Stimulated activated CD4-positive, alpha-beta T cell treated with anti-CD3 and anti-CD28 coated beads, Interleukin-15, amount 100 ng/mL, for 48 hours (primary cell): ENCODE measurements around the gene ZSCAN29.
A peak's percentile ranks its signal among the peaks of the same experiment; 100 is the strongest.
"Not testable (repeated sequence)": the region's sequence is repeated elsewhere in the genome, so short reads cannot be mapped to it uniquely, and the experiment has no call there.

Experiments
- DNase-seq, 2 donors: peaks; one replicate each; pipeline ENCODE4 v3.0.0-alpha.2; 2020; ENCODE audit warnings: low read depth in 2 of 2

Gene ZSCAN29

DNA sequence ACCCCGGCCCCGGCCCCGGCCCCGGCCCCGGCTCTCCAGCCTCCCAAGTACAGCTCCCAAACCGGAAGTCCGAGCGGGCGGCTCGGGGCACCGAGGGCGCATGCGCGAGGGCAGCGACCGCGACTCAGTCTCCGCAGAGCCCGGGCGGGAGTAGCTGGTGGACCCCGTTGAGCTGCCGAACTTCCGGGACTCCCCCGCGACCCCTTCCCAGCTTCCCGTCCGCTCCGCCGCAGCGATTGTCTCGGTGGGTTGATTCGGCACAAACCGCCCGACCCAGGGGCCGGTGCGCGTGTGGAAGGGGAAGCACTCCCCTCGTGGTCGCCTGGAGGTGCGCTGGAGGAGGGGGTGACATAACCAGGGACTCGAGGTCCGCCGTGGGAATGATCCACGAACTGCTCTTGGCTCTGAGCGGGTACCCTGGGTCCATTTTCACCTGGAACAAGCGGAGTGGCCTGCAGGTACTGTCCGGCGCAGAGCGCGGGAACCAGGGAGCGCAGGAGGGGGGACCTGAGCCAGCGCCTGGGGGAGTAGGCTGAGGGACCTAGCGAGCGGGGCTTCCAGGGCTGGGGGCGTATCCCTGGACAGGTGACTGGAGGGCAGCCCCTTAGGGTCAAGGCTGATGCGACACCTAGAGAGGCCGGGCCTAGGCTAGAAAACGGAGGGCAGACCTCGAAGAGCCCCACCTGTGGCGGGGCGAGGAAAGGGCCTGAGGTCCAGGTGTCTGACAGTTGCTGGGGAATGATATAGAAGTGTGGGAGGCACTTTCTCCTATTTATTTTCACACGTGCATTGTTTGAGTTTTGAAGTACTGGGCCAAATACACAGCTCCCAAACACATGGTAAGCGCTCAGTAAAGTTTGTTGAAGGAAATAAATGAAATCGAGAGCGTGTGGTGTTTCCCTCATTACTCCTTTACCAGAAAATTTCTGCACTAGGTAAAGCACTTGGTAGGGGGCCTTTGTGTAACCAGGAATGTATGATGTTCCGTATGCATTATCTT lies at the start of gene ZSCAN29, which contains the start of gene TUBGCP4:
TSS of gene ZSCAN29 (minus strand) at position 69 of the 1,000 bp plus-strand sequence. CDS start 1,130 bp downstream, outside the sequence.
TSS of gene TUBGCP4 (plus strand) at position 127 of the 1,000 bp plus-strand sequence. CDS start at position 381, 254 bp downstream.
- peak; percentile 68 to 73 for DNase-seq

GRCh38 chr15:43420435-43420834 lies 49.6 kb upstream of the ZSCAN29 start:
- no peak for DNase-seq

GRCh38 chr15:43414196-43414595 lies 43.4 kb upstream of the ZSCAN29 start:
- no peak for DNase-seq

GRCh38 chr15:43412096-43412495 lies 41.3 kb upstream of the ZSCAN29 start:
- no peak for DNase-seq

DNA sequence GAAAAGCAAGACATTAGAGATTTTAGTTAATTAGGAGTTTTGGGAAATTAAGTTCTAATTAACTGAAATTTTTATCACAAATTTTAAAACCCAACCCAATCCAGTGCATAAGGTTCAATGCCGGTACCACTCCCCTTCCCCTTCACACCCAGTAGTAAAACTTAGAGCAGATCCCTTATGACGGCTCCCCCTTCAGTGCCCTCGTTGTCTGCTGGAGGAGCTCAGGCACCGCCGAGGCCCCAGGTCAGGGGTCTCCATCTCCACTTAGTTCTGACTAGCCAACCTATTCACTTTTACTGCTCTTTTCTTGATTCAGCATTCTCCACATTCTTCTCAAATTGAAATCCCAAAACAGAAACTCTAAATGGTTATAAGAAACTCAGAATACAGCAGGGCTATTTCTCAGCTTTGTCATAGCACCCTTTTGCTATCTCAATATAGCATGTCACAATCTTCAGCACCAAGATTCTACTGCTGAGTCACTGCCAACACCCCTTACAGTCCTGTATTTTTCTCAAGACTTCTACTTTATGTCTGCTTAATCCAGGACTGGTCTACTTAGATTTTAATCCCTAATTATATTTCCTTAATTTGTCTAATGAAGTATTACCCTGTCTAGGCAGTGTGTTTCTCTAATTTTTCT lies 39.9 kb upstream of the ZSCAN29 start:
- DNase-seq: no peak

DNA sequence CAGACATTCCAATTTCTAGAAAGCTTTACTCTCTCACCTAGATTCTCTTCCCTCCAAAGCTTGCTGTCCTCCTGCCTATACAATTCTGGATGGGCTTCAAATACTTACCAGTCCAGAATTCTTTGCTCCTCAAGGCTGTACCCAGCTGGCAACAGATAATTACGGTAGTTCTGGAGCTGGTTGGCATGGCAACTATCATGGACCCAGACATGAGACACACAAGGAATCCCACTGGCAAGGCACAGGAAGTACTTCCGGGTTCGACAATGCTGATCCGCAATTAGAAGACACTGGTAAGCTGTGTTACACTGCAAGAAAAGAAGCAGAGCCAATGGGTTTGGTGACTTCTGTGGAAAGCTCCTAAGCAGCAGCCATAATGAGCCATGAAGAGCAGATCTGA lies 37.9 kb upstream of the ZSCAN29 start:
- DNase-seq: no peak

DNA sequence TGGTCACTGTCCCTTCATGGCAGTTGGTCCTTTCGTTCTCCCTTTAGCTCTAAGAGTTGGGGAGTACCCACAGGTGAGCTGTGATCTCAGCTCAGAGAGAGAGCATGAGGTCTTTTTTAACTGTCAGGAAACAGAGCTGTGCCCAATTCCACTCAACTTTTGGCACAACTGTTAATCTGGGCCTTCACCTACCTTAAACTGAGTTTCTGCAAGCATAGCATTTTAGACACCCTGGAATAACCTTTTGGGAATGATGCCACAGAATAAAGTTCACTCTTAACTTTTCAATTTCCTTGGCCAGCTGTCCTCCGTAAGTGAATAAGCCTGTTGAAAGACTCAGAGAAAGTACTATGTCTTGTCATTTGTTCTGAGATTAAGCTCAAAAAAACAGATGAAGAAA lies 36.0 kb upstream of the ZSCAN29 start:
- DNase-seq: no peak

- DNase-seq: no peak
Observed at GRCh38 chr15:43406189-43406588, 35.3 kb upstream of the ZSCAN29 start.

- no peak for DNase-seq
Observed at GRCh38 chr15:43404130-43404529, 33.3 kb upstream of the ZSCAN29 start.

DNA sequence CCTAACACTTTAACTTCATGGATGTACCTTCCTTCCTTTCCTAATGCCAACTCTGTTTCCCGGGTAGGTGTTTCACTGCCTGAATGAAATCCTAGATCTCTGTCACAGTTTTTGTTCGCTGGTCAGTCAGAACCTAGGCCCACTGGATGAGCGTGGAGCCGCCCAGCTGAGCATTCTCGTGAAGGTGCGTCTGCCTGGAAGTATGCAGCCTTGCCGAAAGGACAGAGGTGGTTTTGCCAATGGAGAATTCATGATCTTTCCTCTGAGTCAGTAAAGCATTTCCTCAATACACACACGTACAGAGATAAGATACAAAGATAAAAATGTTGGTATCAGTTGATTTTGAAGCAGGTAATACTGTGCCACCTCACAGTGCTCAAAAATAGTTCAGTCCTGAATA lies 32.8 kb upstream of the ZSCAN29 start:
- no peak for DNase-seq

GRCh38 chr15:43402255-43402654 lies 31.4 kb upstream of the ZSCAN29 start:
- no peak for DNase-seq

DNA sequence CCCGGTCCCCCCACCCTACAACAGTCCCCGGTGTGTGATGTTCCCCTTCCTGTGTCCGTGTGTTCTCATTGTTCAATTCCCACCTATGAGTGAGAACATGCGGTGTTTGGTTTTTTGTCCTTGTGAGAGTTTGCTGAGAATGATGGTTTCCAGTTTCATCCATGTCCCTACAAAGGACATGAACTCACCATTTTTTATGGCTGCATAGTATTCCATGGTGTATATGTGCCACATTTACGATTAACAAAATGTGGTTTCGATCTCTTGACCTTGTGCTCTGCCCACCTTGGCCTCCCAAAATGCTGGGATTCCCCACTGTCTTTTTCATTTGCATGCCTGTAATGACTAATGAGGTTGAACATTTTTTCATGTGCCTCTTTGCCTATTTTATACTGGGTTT lies 22.7 kb upstream of the ZSCAN29 start:
- not testable (repeated sequence) for DNase-seq

- DNase-seq: no peak
Observed at GRCh38 chr15:43390723-43391122, 19.9 kb upstream of the ZSCAN29 start.

DNA sequence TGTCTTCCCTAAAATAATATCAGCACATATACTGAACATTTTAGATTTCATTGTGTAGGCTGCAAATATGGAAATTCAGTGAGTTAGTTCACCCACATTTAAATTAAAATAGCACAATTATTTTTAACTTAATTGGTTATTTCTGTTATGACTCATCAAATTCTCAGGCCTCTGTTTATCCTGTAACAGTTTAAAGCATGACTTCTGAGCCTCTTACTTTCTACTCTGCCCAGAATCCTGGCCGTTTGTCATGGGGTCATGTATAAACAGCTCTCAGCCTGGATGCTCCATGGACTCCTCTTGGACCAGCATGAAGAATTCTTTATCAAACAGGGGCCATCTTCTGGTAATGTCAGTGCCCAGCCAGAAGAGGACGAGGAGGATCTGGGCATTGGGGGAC lies 12.2 kb upstream of the ZSCAN29 start:
- no peak for DNase-seq

DNA sequence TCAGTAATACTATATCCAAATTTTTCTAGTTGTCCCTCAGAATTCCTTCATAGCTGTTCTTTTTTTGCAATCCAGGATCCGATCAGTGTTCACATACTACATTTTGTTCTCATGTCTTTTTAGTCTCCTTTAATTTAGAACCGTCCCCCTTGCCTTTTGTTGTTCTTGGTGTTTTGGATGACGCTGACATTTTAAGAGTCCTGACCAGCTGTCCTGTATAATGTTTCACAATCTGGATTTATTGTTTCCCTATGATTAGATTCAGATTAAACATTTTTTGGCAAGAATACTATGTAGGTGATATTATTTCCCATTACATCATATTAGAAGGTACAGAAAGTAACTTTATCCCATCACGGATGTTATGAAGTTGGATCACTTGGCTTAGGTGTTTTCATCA lies 11.5 kb upstream of the ZSCAN29 start:
- no peak for DNase-seq

DNA sequence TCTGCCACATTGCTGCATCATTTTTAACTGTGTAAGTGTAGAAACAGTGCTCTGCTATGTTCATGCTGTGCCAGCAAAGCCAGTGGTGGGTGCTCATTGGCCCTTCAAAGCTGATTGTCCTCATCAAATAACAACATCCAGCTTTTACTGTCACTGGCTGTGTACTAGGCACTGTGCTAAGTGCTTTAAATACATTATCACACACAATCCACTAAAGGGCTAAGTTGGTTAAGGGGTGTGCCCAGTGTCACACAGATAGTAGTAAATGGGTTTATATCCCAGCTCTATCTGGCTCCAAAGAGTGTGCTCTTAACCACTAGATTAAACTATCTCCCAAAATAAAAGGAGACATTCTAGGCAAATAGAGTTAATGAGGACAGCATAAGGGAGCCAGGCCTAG lies 7.8 kb upstream of the ZSCAN29 start:
- DNase-seq: no peak

DNA sequence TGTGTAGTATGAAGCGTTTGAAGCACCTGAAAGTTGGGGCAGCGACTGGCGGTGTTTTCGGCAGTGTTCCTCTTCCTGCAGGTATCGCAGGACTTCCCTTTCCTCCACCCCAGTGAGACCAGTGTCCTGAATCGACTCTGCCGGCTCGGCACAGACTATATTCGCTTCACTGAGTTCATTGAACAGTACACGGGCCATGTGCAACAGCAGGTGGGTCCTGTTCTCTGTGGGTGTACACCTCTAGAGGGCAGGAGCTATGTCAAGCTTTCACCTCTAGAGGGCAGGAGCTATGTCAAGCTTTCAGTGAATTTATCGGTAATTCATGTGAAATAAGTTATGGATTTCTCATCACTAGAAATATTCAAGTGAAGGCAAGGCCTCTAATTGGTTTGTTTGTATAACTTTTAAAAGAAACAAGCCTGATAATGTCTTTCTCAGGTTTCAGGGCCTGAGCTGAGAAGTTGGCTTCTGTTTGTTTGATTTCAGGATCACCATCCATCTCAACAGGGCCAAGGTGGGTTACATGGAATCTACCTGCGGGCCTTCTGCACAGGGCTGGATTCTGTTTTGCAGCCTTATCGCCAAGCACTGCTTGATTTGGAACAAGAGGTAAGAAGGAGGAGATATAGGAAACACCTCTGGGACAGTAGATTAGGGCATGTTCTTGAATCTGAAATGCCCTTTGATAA lies 5.3 kb upstream of the ZSCAN29 start:
- no peak for DNase-seq

- no peak for DNase-seq
Observed at GRCh38 chr15:43370310-43370974, 401 bp downstream of the ZSCAN29 start.

DNA sequence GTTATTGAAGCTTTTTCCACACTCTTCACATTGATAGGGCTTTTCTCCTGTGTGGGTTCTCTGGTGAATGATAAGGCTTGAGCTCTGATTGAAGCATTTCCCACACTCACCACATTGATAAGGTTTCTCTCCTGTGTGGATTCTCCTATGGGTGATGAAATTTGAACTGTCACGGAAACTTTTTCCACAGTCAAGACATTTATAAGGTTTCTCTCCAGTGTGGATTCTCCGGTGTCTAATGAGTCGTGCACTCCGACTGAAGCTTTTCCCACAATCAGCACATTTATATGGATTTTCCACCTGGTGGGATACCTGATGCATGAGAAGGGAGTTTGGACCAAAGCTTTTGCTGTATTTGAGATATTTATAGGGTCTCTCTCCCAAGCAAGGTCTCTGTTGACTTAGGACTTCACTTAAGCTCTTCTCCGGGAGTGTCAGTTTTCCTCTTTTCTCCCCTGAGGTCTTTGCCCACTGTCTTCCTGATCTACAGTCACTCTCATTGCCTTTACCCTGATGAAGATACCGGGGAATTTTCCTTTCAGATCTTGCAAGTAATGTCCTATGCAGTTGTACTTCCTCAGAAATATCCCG lies 9.4 kb downstream of the ZSCAN29 start:
- DNase-seq: no peak

DNA sequence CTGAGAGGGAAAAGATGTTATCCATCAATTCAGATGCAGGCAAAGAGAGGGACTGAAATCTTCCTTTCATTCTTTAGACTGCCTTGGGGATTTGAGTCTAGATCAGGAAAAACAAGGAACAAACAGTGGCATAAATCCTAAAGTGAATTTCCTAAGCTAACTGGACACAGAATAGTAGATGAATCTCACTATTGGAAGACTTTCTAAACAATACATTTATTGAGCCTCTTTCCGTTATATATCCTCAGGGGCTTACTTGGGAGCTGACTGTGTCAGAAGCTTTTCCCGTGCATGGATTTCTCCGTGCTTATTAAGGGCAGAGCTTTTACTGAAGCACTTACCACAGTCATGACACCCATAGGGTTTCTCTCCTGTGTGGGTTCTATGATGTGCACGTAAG lies 10.0 kb downstream of the ZSCAN29 start:
- no peak for DNase-seq

DNA sequence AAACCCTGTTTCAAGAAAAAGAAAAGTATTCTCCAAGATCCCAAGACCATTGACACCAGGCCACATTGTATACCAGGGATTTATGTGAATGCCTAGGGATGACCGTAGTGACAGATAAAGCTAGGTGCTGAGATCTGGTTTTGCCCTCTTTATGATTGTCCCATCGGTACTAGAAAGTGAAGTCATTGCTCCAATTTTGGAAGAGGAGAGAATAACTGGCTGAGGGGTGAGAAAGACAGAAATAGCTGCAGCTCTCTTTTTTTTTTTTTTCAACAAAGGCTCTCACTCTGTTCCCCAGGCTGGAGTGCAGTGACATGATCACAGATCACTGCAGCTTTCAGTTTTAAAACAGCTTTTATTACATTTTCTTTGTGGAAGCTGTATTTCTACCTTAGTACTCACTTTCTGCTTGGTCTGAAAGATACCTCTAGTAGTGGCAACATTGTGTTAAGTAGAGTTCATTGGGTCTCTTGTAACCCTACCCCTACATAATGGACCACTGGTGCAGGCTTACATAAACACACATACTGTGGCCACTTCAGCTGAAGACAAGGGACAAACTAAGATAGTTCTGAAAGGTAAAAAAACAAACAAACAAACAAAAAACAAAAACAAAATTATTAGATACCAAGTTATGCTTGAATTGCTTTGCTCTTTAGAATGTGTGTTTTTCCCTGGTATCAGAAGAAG lies 18.0 kb downstream of the ZSCAN29 start:
- DNase-seq: no peak
